HS-5 (cell line): ENCODE data around the gene PACC1.
"Not testable (repeated sequence)": the region's sequence is repeated elsewhere in the genome, so short reads cannot be mapped to it uniquely, and the experiment has no call there.

Experiments used
- DNase-seq: peaks from one replicate; pipeline ENCODE4 v3.0.0-alpha.2; 2012; ENCODE audit warnings: low read depth

Gene PACC1

GRCh38 chr1:212326541-212326940, 88.1 kb downstream of the PACC1 start:
- no peak for DNase-seq

- no peak for DNase-seq
Measured at GRCh38 chr1:212323066-212323465, 91.6 kb downstream of the PACC1 start.

- DNase-seq, result not testable (repeated sequence)
Measured at GRCh38 chr1:212321031-212321430, 93.7 kb downstream of the PACC1 start.

- DNase-seq, result no peak
Measured at GRCh38 chr1:212317916-212318315, 96.8 kb downstream of the PACC1 start.

GRCh38 chr1:212315907-212316306, 98.8 kb downstream of the PACC1 start:
- DNase-seq, result no peak

- DNase-seq, result no peak
Measured at GRCh38 chr1:212315184-212315583, 99.5 kb downstream of the PACC1 start.
